Uterus (tissue), 4 donors: ENCODE measurements around the gene GPSM1. TPM values are rescaled to one million over a fixed set of nuclear protein-coding genes. Genes with fewer than 3 reads are reported as not detected.

Experiments used
- DNase-seq, 2 donors: peaks; one replicate each; pipeline ENCODE4 v3.0.0-alpha.2; 2019 to 2020
- H3K27ac ChIP-seq, 2 donors: fragments of 200-600 bp; sonication (generic); 1 replicate in 1 of 2; 2 replicates in 1 of 2; pipeline ENCODE4 v1.5.1; 2016 to 2018
- H3K27me3 ChIP-seq, 2 donors: fragments of 200-600 bp; sonication (generic); one replicate each; pipeline ENCODE4 v1.5.1; 2018 to 2019; ENCODE audit warnings: control low read depth in 1 of 2
- H3K36me3 ChIP-seq, 2 donors: fragments of 200-600 bp; sonication (generic); one replicate each; pipeline ENCODE4 v1.5.1; 2019; ENCODE audit warnings: control low read depth in 1 of 2
- H3K4me1 ChIP-seq, 2 donors: fragments of 200-600 bp; sonication (generic); one replicate each; pipeline ENCODE4 v1.5.1; 2018 to 2019; ENCODE audit warnings: control low read depth in 1 of 2
- H3K4me3 ChIP-seq, 2 donors: fragments of 200-600 bp; sonication (generic); 1 replicate in 1 of 2; 2 replicates in 1 of 2; pipeline ENCODE4 v1.5.1; 2018 to 2019; ENCODE audit warnings: mild to moderate bottlenecking in 1 of 2
- H3K9me3 ChIP-seq, 2 donors: fragments of 200-600 bp; sonication (generic); one replicate each; pipeline ENCODE4 v1.5.1; 2019; ENCODE audit warnings: control low read depth in 1 of 2
- CTCF ChIP-seq, 4 experiments: fragments of 200-600 bp in 2 of 4; fragments of 450-650 bp in 2 of 4; sonication (generic) in 2 of 4; IDR thresholded peaks; one replicate each; pipeline ENCODE4 v1.5.1; 2016 to 2019; ENCODE audit warnings: antibody characterized with exemption in 4 of 4, mild to moderate bottlenecking in 2 of 4, moderate library complexity in 1 of 4
- POLR2A ChIP-seq, 2 donors: fragments of 450-650 bp; IDR thresholded peaks; one replicate each; pipeline ENCODE4 v1.6.1; 2016; ENCODE audit warnings: antibody characterized with exemption in 2 of 2, mild to moderate bottlenecking in 1 of 2, moderate library complexity in 1 of 2
- intact Hi-C: fragments of 100-400 bp; cut with DNase I; formaldehyde crosslinking; loops from one replicate; pipeline ENCODE4 v1.15.1; 2023; ENCODE audit warnings: low total_unique reads
- total RNA-seq, 4 donors: library from RNA; depleted of rRNA in 3 of 4; stranded (reverse); fragments of >200 nt in 3 of 4; gene quantifications; one replicate each; pipeline versions ENCODE4 v1.1.0 to v1.2.4, GENCODE V29; 2014 to 2023
- donor health status: DM: yes; HTN: yes; CAD: no.

The GPSM1 gene
- total RNA-seq, 4 donors from 2014 or later, result 4.4 to 43.6 (median 24.1) TPM

GRCh38 chr9:136329636-136330405 is 2.5 kb downstream of the GPSM1 start:
- H3K4me3 ChIP-seq, result no peak overlapping the region
- DNase-seq, result no peak
- intact Hi-C loops, result no loop called here

GRCh38 chr9:136330406-136330990 is 3.2 kb downstream of the GPSM1 start:
- no peak for DNase-seq
- Histone ChIP-seq H3K27me3 (no peaks in the 10 kb centered on the region), H3K4me3 (no peak overlapping the region), H3K9me3 (no peaks in the 10 kb centered on the region), H3K4me1 (peaks cover 0 to 30% of the 10 kb centered on the region in 2 donors), H3K36me3 (no peaks in the 10 kb centered on the region), H3K27ac (no peak overlapping the region)
- TF ChIP-seq POLR2A (IDR thresholded peaks at IDR 0.05) (no peak), CTCF (IDR thresholded peaks at IDR 0.05) (no peak)
- intact Hi-C loops, result no loop called here

More at GRCh38 chr9:136329636-136330405, 2.5 kb downstream of the GPSM1 start:
- H3K4me1 ChIP-seq, result peaks cover 0 to 30% of the 10 kb centered on the region in 2 donors
- TF ChIP-seq POLR2A (IDR thresholded peaks at IDR 0.05) (no peak), CTCF (IDR thresholded peaks at IDR 0.05) (no peak)
- no peaks in the 10 kb centered on the region for H3K27me3 ChIP-seq
- no peaks in the 10 kb centered on the region for H3K9me3 ChIP-seq
- H3K36me3 ChIP-seq, result no peaks in the 10 kb centered on the region
- H3K27ac ChIP-seq, result no peak overlapping the region

- intact Hi-C loops, result no loop called here
- peaks cover 0 to 26% of the 10 kb centered on the region in 2 donors for H3K4me1 ChIP-seq
- H3K27ac ChIP-seq, result no peak overlapping the region
Observed at GRCh38 chr9:136331030-136331429, 3.7 kb downstream of the GPSM1 start.

GRCh38 chr9:136331556-136332481 is 4.5 kb downstream of the GPSM1 start:
- TF ChIP-seq POLR2A (IDR thresholded peaks at IDR 0.05) (no peak), CTCF (IDR thresholded peaks at IDR 0.05) (no peak)
- no peak overlapping the region for H3K4me3 ChIP-seq
- no peaks in the 10 kb centered on the region for H3K27me3 ChIP-seq
- no peaks in the 10 kb centered on the region for H3K36me3 ChIP-seq
- H3K9me3 ChIP-seq, result no peaks in the 10 kb centered on the region
- H3K27ac ChIP-seq, result no peak overlapping the region
- peaks cover 0 to 18% of the 10 kb centered on the region in 2 donors for H3K4me1 ChIP-seq
- intact Hi-C loops, result no loop called here
- DNase-seq, result no peak

More at GRCh38 chr9:136331030-136331429, 3.7 kb downstream of the GPSM1 start:
- H3K36me3 ChIP-seq, result no peaks in the 10 kb centered on the region
- H3K4me3 ChIP-seq, result no peak overlapping the region
- DNase-seq, result no peak
- no peaks in the 10 kb centered on the region for H3K9me3 ChIP-seq
- no peaks in the 10 kb centered on the region for H3K27me3 ChIP-seq
- TF ChIP-seq POLR2A (IDR thresholded peaks at IDR 0.05) (no peak), CTCF (IDR thresholded peaks at IDR 0.05) (no peak)
